HG03175 (cell line): ENCODE measurements around the gene CCSER1.
"Not testable (repeated sequence)": the region's sequence is repeated elsewhere in the genome, so short reads cannot be mapped to it uniquely, and the experiment has no call there.

Source experiments
- ATAC-seq: cut with Tn5 transposase; IDR thresholded peaks from one replicate; pipeline ENCODE4 v1.9.1; 2021; ENCODE audit warnings: mild to moderate bottlenecking, moderate library complexity; ENCODE audit not compliant: unreplicated experiment

CCSER1 gene

DNA sequence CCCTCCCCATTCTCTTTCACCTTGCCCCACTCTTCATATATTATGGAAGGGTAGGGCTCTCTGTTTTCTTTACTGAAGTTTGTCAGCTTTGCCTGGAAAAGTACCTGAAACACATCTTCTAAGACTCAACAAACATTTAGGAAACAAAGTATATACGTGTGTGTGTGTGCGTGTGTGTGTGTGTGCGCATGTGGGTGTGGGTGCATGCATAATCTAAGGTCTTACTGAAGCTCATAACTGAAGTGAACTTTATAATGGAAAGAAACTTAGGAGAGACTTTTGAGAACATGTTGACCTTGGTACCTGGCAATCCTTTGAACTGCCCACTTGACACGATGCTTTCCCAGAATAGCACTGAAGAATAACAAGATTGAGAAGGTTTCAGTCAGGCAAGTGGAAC, 1190.2 kb downstream of the CCSER1 start:
- no peak for ATAC-seq

DNA sequence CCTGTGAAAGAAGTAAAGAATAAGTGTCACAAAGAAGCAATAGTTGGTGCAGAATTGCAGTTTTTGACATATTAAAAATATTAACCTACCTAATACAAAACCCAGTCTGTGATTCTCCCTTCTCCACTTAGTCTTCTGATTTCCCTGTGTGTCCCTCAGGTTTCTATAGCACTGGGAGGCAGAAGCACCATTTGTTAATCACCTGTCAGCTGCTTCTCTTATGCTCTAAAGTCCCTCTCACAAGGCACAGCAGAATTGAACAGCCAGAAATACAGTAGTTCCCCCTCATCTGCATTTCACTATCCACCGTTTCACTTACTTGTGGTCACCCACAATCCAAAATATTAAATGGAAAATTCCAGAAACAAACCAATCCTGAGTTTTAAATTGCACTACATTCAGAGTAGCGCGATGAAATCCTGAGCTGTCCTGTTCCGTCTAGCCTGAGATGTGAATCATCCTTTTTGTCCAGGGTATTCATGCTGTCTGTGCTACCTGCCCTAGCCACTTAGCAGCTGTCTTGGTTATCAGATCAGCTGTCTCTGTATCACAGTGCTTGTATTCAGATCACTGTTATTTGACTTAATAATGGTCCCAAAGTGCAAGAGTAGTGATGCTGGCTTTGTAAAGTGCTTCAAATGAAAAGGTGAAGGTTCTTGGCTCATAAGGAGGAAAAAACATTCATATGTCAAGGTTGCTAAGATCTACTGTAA, 1192.5 kb downstream of the CCSER1 start:
- no peak for ATAC-seq

DNA sequence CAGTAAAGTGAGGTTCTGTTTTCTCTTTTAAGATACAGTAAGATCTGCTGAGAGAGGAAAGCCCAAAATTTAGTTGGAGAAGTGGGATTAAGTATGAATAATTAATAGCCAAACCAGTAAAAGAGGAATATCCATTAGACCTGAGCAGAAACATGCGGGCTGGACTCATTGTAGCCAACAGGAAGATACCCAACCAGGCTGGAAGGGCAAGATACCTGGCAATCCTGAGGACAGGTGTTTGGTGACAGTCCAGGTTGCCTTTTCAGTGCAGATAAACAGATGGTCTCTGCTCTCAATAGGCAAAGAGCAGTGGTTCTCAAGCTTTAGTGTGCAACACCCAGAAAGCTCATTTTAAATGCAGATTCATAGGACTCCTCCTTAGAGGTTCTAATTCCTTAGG, 1195.8 kb downstream of the CCSER1 start:
- ATAC-seq: no peak

DNA sequence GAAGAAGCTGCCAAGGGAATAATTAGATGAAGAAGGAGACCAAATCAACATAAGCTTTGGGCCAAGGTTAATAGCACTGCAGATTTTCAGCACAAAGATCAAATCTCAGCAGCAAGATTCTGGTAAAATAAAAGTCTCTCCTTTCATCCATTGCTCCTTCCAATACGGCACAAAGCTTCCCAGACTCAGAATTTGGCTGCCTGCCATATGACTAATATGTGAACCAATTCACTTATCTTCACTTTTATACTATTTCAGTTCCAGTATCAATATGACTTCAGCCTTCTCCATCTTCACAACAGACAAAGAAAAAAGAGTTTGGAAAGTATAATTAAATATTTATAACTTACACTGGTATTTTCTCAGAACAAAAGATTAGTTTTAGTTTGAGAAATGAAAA, 1198.3 kb downstream of the CCSER1 start:
- ATAC-seq: no peak

DNA sequence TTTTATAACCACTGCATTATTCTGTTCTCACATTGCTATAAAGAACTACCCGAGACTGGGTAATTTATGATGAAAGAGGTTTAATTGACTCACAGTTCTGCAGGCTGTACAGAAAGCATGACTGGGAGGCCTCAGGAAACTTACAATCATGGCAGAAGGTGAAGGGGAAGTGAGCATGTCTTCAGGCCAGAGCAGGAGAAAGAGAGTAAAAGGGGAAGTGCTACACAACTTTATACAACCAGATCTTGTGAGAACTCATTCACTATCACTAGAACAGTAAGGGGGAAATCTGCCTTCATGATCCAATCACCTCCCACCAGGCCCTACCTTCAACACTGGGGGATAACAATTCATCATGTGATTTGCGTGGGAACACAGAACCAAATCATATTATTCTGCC, 1199.0 kb downstream of the CCSER1 start:
- ATAC-seq: not testable (repeated sequence)

DNA sequence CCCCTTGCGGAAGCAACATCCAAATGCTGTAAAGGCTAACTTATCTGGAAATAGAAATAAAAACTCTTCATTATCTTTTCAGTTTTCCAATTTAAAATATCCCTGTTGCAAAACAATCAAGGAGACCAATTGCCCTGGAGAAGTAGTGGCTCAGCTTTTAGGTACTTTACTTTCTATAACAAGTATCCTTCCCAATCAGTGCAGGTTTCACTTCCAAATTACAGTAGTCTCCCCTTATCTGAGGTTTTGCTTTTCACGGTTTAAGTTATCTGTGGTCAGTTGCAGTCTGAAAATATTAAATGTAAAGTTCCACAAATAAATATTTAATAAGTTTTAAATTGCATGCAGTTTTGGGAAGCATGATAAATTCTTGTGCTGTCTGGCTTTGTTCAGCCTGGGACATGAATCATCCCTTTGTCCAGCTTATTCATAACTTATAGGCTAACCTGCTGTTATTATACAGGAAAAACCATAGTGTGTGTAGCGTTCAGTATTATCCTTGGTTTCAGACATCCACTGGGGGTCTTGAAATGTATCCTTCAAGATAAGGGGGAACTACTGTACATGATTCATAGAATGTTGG, 1203.5 kb downstream of the CCSER1 start:
- no peak for ATAC-seq

DNA sequence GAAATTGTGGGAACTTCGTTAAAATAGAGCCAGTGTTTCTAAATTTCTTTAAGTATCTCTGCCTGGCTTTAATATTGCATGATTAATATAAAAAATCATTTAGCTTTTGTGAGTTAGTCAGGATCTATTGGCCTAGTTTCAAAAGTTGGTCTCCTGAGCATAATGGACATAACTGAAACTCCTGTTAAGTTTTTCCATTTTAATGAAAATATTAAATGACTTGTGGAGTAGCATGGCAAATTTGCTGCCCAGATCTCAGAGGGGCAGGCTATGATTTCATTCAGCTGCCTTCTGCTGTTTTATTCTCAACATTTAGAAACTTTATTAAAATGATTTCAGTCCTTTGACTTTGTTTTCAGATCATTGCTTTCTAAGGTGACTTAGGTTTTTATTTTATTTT, 1213.6 kb downstream of the CCSER1 start:
- ATAC-seq: no peak

DNA sequence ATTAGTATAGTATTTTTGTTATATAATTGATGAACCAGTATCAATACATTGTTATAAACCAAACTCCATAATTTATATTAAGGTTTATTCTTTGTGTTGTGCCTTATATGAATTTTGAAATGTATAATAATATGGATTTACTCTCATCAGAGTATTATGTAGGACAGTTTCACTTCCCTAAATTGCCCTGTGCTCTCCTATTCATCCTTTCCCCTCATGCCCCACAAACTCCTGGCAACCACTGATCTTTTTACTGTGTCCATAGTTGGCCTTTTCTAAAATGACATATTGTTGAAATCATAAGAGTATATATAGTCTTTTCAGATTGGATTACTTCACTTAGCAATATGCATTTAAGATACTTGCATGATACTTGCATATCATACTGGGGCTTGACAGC, 1218.4 kb downstream of the CCSER1 start:
- peak; percentile 63 for ATAC-seq

DNA sequence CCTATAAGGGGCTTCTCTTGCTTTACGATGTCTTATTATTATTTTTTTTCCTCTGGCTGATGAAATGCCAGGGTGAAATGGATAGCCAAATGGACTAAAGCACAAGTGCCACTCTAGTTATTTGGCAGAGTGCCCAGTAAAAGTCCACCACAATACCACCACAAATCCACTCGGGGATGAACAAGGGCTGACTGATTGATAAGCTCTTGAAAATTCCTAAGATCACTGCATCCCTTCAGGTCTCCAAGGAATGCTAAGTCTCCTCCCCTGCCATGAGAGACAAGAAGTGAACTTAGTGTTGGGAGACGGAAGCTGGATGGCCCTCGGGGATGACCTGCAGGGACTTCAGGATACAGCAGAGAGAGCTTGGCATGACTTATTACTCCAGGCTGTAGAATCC, 1229.3 kb downstream of the CCSER1 start:
- not testable (repeated sequence) for ATAC-seq

DNA sequence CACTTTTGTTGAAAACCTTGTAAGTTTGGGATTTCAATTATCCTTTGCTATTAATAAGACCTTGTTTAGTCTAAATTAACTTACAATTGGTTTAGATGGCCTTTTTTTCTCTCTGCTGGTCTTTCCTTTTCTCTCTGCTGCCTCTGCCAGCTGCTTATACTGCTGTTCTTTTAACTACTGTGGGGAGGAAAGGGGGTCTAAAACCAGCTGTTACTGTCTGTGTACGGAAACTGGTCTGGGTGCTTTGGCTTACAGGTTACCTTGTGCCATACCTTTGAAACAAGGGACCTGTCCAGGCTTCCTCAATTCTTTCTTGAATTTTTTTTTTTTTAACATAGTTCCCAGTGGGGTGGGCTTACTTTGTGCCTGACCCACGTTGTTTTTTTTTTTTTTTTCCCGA, 1230.8 kb downstream of the CCSER1 start:
- ATAC-seq: peak; percentile 57

DNA sequence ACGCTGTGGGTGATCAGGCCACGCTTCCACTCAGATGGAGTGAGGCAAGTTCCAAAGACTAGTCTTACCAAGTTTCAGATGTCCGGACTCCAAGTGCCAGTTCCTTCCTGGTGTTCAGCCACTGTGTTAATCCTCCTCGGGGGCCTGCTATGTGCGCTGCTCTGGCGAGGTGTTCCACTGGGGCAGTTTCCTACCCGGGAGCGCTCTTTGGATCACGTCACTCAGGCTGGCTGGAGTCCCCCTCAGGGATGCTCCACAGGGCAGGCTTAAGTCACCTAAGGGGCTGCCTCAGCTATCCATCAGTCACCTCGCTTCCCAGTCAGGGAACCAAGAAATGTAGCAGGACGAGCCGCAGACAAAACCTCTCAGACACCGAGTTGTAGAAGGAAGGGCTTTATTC, 1231.4 kb downstream of the CCSER1 start:
- not testable (repeated sequence) for ATAC-seq

DNA sequence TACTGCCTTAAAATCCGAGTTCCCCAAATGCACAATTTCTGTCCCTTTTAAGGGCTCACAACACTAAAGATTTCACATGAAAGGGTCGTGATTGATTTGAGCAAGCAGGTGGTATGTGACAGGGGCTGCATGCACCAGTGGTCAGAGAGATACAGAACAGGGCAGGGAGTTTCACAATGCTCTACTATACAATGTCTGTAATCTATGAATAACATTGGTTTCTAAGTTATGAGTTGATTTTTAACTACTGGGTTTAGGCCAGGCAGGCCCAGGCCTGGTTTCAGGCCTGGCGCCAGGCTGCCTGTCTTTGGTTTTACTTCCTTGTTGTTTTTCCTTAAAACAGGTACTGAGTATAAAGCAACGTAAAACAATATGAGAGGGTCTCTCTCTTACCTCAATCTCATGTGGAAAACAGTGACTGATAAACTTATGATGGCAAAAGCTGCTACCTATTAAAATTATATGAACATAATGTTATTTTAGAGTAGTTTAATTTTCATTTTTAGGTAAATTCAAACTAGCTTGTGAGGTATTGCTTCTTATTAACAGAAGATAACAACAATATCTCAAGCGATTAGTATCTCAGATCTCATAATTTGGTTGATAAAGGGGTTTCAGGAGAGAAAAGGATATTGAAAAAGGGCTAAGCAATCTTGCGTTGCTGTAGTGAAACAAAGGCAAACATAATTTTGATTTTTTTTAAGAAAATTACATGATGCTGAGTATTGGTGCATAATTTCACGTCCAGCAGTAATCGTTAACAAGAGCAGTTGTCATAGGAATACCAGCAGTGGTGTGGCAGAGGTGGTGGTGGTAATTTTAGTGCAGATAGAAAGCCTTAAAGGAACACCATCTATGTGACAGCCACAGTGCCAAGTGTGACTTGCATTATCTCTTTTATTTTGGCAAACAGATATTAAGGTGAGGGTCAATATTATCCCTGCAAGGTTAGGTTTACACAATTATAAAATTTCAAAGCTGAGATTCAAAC, 1232.1 kb downstream of the CCSER1 start:
- peak; percentile 46 for ATAC-seq

DNA sequence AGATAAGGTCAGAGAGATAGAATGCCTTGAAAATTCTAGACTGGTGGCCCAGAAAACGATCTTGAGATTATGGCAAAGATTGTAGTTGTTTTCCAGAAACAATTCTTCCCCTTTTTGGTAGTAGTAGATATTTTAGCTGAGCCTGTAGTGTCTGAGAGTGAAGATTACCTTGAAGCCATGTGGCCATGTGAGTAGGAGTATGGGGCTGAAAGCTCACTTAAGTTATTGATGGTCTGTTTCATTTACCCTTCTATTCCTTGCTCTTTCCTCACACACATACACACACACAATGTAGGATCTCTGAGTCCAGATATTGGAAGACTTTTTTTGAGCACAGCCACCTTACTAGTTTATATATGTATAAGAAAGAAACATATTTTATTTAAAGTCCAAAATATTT, 1234.9 kb downstream of the CCSER1 start:
- no peak for ATAC-seq

DNA sequence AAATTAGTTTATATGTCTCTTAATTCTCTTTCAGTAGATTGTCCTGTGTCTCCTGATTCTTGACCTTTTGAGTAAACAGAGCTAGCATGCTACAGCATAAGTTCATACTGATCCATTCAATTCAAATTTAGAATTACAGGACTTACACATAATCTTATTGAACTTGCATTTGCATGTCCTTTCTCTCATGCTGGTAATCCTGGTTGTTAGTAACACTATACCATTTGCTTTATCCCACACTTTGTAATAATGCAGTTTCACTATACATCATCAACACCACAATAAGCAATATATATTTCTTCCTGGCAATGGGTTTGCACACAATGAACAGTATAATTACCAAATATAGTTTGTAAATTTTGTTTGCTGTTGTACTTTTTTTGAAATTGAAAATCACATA, 1239.4 kb downstream of the CCSER1 start:
- no peak for ATAC-seq

DNA sequence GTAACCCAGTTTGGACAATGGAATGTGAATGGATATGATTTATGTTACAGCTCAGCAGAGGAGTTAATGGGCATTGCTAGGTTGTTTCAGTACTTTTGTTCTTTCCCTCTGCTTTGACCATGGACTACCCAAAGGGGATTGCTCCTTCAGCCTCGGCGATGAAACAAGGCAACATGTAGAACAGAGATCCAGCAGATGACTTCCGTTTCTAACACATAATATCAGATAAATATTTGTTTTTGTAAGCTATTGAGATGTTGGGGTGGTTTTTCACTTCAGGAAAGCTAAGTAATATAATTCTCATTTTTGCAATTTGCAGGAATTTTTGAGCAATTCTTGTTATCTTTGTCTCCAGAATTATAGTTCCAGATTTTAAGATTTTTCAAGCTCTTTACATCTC, 1241.9 kb downstream of the CCSER1 start:
- ATAC-seq: no peak

DNA sequence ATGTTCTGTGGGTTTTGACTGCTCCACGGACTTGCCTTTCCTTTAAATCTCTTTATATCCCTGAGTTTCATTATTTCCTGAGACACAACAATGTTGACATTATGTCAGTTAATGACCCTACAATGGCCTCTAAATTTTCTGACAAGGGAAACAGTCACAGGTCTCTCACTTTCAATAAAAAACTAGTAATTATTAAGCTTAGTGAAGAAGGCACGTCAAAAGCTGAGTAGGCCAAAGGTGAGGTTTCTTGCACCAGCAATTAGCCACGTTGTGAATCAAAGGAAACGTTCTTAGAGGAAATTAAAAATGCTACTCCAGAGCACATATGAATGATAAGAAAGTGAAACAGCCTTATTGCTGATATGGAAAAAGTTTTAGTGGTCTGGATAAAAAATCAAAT, 1246.4 kb downstream of the CCSER1 start:
- ATAC-seq: peak; percentile 50

DNA sequence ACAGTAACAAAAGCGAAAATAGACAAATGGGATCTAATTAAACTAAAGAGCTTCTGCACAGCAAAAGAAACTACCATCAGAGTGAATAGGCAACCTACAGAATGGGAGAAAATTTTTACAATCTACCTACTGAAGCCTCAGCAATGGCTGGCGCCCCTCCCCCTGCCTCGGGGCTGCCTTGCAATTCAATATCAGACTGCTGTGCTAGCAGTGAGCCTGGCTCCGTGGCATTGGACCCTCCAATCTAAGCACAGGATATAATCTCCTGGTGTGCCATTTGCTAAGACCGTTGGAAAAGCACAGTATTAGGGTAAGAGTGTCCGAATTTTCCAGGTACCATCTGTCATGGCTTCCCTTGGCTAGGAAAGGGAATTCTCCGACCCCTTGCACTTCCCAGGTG, 1278.2 kb downstream of the CCSER1 start:
- ATAC-seq: not testable (repeated sequence)

DNA sequence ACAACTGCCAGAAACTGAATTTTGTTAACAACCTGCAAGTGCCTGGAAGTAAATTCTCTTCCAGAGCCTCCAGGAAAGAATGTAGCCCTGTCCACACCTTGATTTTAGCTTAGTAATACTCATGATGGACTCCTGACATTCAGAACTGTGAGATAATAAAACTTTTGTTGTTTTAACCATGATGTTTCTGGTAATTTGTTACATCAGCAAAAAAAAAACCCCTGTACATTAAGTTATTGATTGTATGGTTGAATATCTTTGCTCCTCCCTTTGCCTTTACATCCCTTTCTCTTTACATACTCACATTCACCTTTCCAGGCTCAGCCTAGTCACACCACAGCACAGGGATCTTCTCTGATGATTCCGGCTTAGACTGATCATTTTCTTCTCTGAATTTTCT, 1294.8 kb downstream of the CCSER1 start:
- ATAC-seq: no peak

DNA sequence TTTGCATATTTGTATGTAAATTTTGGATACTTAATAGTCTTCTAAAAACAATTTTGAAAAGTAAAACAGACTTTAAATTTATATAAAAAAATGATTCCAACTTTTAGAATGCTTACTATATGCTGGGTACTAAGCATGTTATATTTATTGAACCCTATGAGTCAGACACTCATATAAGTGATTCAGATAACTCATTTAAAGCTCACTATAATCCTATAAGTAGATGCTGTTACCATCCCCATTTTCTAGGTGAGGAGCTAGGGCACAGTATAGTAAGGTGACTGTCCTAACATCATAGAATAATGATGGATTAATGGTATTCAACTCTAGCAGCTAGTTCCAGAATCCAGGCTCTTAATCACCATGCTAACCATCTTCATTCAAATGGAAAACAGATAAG, 1299.5 kb downstream of the CCSER1 start:
- ATAC-seq: no peak

DNA sequence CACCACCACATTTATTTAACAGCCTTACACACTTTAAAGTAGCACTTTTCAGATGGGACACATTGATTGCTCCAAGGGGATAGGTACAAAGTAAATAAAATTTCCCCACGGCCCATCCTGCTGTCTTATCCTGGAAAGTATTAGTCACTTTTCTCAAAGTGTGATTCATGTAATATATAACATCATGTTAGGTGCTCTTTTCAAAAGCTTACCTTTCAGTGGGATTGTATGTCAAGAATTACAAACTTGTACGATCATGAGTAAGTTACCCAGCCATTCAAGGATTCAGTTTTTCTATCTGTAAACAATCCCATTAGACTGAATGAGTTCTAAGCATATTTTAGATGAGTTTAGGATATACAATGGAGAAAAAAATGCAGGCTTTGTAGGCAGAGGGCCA, 1300.0 kb downstream of the CCSER1 start:
- no peak for ATAC-seq

DNA sequence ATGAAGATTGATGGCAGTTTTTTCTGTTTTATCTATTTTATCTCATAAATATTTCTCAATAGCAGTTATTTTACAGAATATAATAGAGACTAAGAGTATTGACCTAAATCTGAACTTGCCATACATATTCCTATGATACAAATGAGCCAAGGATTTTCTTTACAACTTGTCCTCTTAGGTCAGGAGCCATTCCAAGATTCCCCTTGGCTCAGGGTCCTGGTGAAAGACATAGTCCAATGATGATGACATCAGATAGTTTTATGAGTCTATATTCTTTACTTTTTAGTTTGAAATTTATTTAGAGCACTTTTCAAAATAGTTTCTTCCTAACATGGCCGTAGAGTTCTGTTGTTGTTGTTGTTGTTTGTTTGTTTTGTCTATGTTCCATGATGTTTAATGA, 1307.4 kb downstream of the CCSER1 start:
- ATAC-seq: no peak

DNA sequence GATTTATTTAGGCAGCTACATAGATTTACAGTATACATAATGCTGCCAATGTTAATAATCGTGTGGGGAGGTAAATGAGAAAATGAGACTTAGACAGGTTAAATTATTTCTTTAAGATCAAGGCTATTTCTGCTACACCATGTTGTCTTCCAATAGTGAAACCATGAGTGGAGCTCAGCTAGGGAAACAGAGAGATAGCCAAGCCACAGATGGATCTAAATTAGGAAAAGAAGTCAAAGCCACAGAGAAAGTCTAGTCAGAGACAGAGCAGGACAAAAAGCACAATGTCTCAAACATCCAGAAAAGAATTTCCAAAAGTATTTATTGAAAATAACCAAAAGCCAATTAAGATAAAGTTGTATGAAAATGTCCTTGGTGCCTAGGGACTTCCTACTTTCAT, 1309.4 kb downstream of the CCSER1 start:
- ATAC-seq: no peak
